ENCODE measurements around the gene DISC1.

- TF ChIP-seq RORA (CRISPR knock-in tag; IDR thresholded peaks at IDR 0.05) (no peak), MAFF (IDR thresholded peaks at IDR 0.05; ENCODE audit: low read depth, low read length) (no peak), SAFB2 (CRISPR knock-in tag; IDR thresholded peaks at IDR 0.05; ENCODE audit: borderline replicate concordance, low read depth) (no peak), MTERF4 (CRISPR knock-in tag; IDR thresholded peaks at IDR 0.05) (no peak), GMEB1 (CRISPR knock-in tag; IDR thresholded peaks at IDR 0.05; ENCODE audit: borderline replicate concordance) (no peak), FOSL1 (CRISPR knock-in tag; IDR thresholded peaks at IDR 0.05; ENCODE audit: borderline replicate concordance) (no peak), CBX1 (IDR thresholded peaks at IDR 0.05; ENCODE audit: low read depth) (no peak), REST (IDR thresholded peaks at IDR 0.05; ENCODE audit: borderline replicate concordance in 1 of 2, low read depth in 1 of 2, low read length in 2 of 2) (no peak), ELF3 (CRISPR knock-in tag; IDR thresholded peaks at IDR 0.05) (no peak), EP300 (IDR thresholded peaks at IDR 0.05; ENCODE audit: low read depth in 2 of 2, low read length in 2 of 2) (no peak), EP300 (CRISPR knock-in tag; IDR thresholded peaks at IDR 0.05; ENCODE audit: borderline replicate concordance) (no peak), CREB1 (IDR thresholded peaks at IDR 0.05) (no peak), CREB1 (CRISPR knock-in tag; IDR thresholded peaks at IDR 0.05) (no peak), CTCF (CRISPR knock-in tag; IDR thresholded peaks at IDR 0.05) (no peak)
Measured at GRCh38 chr1:231594749-231595148, 31.8 kb upstream of the DISC1 start.
